Fibroblast of skin of left biceps (primary cell): ENCODE results near the gene PCDH18.
"Not testable (repeated sequence)": the region's sequence is repeated elsewhere in the genome, so short reads cannot be mapped to it uniquely, and the experiment has no call there.

Experiments used
- DNase-seq, 2 experiments: peaks; one replicate each; pipeline ENCODE4 v3.0.0-alpha.2; 2013; ENCODE audit warnings: low read depth in 2 of 2

The PCDH18 gene

GRCh38 chr4:137531986-137532868, at the start of gene PCDH18:
Gene PCDH18, minus strand, starts transcription at chr4:137532494. Its CDS starts 406 bp downstream, at chr4:137532088.
- DNase-seq: peak; percentile 99

- DNase-seq: no peak
These were observed 44.2 kb upstream of the PCDH18 start for GRCh38 chr4:137576446-137576845.

GRCh38 chr4:137572647-137573046, 40.4 kb upstream of the PCDH18 start:
- no peak for DNase-seq

- DNase-seq: no peak
These were observed 39.9 kb upstream of the PCDH18 start for GRCh38 chr4:137572163-137572562.

- peak; percentile 47 to 58 for DNase-seq
These were observed 27.5 kb upstream of the PCDH18 start for GRCh38 chr4:137559801-137560200.

- peak; percentile 48 to 50 for DNase-seq
These were observed 26.7 kb upstream of the PCDH18 start for GRCh38 chr4:137558951-137559350.

- peak; percentile 91 to 92 for DNase-seq
These were observed 13.2 kb upstream of the PCDH18 start for GRCh38 chr4:137545461-137545861.

GRCh38 chr4:137543648-137544047, 11.4 kb upstream of the PCDH18 start:
- no peak for DNase-seq

- no peak for DNase-seq
These were observed 10.9 kb upstream of the PCDH18 start for GRCh38 chr4:137543198-137543597.

- no peak for DNase-seq
These were observed 9.8 kb upstream of the PCDH18 start for GRCh38 chr4:137541876-137542646.

- no peak for DNase-seq
These were observed 8.9 kb upstream of the PCDH18 start for GRCh38 chr4:137541181-137541580.

GRCh38 chr4:137540356-137540755, 8.1 kb upstream of the PCDH18 start:
- no peak for DNase-seq

- no peak for DNase-seq
These were observed 6.2 kb upstream of the PCDH18 start for GRCh38 chr4:137538526-137538925.

- not testable (repeated sequence) for DNase-seq
These were observed 5.5 kb upstream of the PCDH18 start for GRCh38 chr4:137537807-137538206.

- DNase-seq: no peak
These were observed 4.7 kb upstream of the PCDH18 start for GRCh38 chr4:137536789-137537561.

- DNase-seq: no peak
These were observed 3.4 kb upstream of the PCDH18 start for GRCh38 chr4:137535718-137536117.

- DNase-seq: no peak
These were observed 2.2 kb upstream of the PCDH18 start for GRCh38 chr4:137534516-137534915.

GRCh38 chr4:137533855-137534254, 1.6 kb upstream of the PCDH18 start:
- DNase-seq: no peak

GRCh38 chr4:137532869-137533236, 559 bp upstream of the PCDH18 start:
- DNase-seq: no peak

GRCh38 chr4:137531168-137531985, 917 bp downstream of the PCDH18 start:
- DNase-seq: no peak

GRCh38 chr4:137530176-137530575, 2.1 kb downstream of the PCDH18 start:
- peak; percentile 52 to 53 for DNase-seq
